ENCODE results near the gene C11orf24. TPM values are rescaled to one million over a fixed set of nuclear protein-coding genes. Genes with fewer than 3 reads are reported as not detected.

Gene C11orf24
- total and polyA plus RNA-seq, 9 of the 15 experiments (the other 6 are each of a cell fraction or from before 2014, with no cell fraction given): 2.0 to 65.2 (median 32.5) TPM

- TF ChIP-seq THAP12 (CRISPR knock-in tag; IDR thresholded peaks at IDR 0.05) (no peak), IRF2 (CRISPR knock-in tag; IDR thresholded peaks at IDR 0.05) (no peak), ZNF311 (CRISPR knock-in tag; IDR thresholded peaks at IDR 0.05) (no peak), ZNF12 (CRISPR knock-in tag; IDR thresholded peaks at IDR 0.05) (no peak), LEF1 (IDR thresholded peaks at IDR 0.05) (no peak), KLF1 (tag; IDR thresholded peaks at IDR 0.05) (peak; percentile 79), TGIF2 (CRISPR knock-in tag; IDR thresholded peaks at IDR 0.05) (no peak), RERE (CRISPR knock-in tag; IDR thresholded peaks at IDR 0.05; ENCODE audit: borderline replicate concordance) (no peak), ILF3 (IDR thresholded peaks at IDR 0.05; ENCODE audit: borderline replicate concordance) (no peak), THRB (CRISPR knock-in tag; conservative IDR thresholded peaks at IDR 0.05) (no peak), TEAD2 (tag; IDR thresholded peaks at IDR 0.05) (no peak), MLLT1 (IDR thresholded peaks at IDR 0.05) (no peak), MXD1 (CRISPR knock-in tag; IDR thresholded peaks at IDR 0.05; ENCODE audit: borderline replicate concordance, poor library complexity, severe bottlenecking) (no peak), NEUROD1 (IDR thresholded peaks at IDR 0.05; ENCODE audit: borderline replicate concordance, low read depth, low read length, partially characterized antibody) (no peak), NCOA2 (IDR thresholded peaks at IDR 0.05; ENCODE audit: partially characterized antibody in 2 of 2) (no peak)
Measured at GRCh38 chr11:68257477-68258362, 14.1 kb downstream of the C11orf24 start (continued).
